ENCODE data around the gene DUSP5. TPM values are rescaled to one million over a fixed set of nuclear protein-coding genes. Genes with fewer than 3 reads are reported as not detected.
A peak's percentile ranks its signal among the peaks of the same experiment; 100 is the strongest.

Gene DUSP5
- total and polyA plus RNA-seq, 10 of the 15 experiments (the other 5 are each of a cell fraction or from before 2014, with no cell fraction given) = 2.1 to 95.9 (median 23.4) TPM

GRCh38 chr10:110535958-110536891, 38.5 kb downstream of the DUSP5 start (continued):
- no peak for TF ChIP-seq CUX1 (IDR thresholded peaks at IDR 0.05; ENCODE audit: insufficient replicate concordance, low read depth, low read length)
- TF ChIP-seq SP1 (IDR thresholded peaks at IDR 0.05; ENCODE audit: low read depth, low read length) = peak; percentile 81
- TF ChIP-seq PAX5 (IDR thresholded peaks at IDR 0.05; ENCODE audit: borderline replicate concordance, low read depth, low read length) = peak; percentile 95
- peak; percentile 12; the same call in 1 of the 2 replicates for TF ChIP-seq YBX1 (IDR thresholded peaks at IDR 0.05)
- TF ChIP-seq MEF2B (IDR thresholded peaks at IDR 0.05; ENCODE audit: partially characterized antibody, poor library complexity, severe bottlenecking) = peak; percentile 96
- TF ChIP-seq MLLT1 (IDR thresholded peaks at IDR 0.05) = peak; percentile 92
- TF ChIP-seq NKRF (conservative IDR thresholded peaks at IDR 0.05) = no peak
- TF ChIP-seq ZBED1 (IDR thresholded peaks at IDR 0.05; ENCODE audit: borderline replicate concordance) = peak; percentile 88; the same call in 1 of the 2 replicates
- peak; percentile 81; the same call in 1 of the 2 replicates for TF ChIP-seq SPI1 (IDR thresholded peaks at IDR 0.05; ENCODE audit: borderline replicate concordance, insufficient read depth, low read depth, low read length)
- no peak for TF ChIP-seq STAT1 (conservative IDR thresholded peaks at IDR 0.05)
- peak; percentile 95 for TF ChIP-seq CBFB (IDR thresholded peaks at IDR 0.05; ENCODE audit: low read depth)
- TF ChIP-seq BHLHE40 (IDR thresholded peaks at IDR 0.05; ENCODE audit: borderline replicate concordance in 1 of 2, low read depth in 2 of 2, low read length in 1 of 2) = peak; percentile 90 to 92
- no peak for TF ChIP-seq SIN3A (IDR thresholded peaks at IDR 0.05; ENCODE audit: low read depth, low read length)
- TF ChIP-seq SMAD5 (IDR thresholded peaks at IDR 0.05; ENCODE audit: low read depth) = no peak
- TF ChIP-seq CREB1 (IDR thresholded peaks at IDR 0.05; ENCODE audit: low read depth) = peak; percentile 82
- TF ChIP-seq STAT3 (IDR thresholded peaks at IDR 0.05; ENCODE audit: low read depth, low read length) = no peak
- TF ChIP-seq CEBPB (IDR thresholded peaks at IDR 0.05; ENCODE audit: borderline replicate concordance in 1 of 2, low read depth in 2 of 2, low read length in 2 of 2) = no peak; a peak in 1 of 4 replicates
